ENCODE results near the gene CHRM4. TPM values are rescaled to one million over a fixed set of nuclear protein-coding genes. Genes with fewer than 3 reads are reported as not detected.
A peak's percentile ranks its signal among the peaks of the same experiment; 100 is the strongest.

The CHRM4 gene
- total RNA-seq, 2 donors from 2014 or later: 2.8 TPM; not detected in 1

- WGBS: 89% methylated on average over 12 of the region's 12 CpGs
- intact Hi-C loops (cut with DNase I): no loop called here
- Histone ChIP-seq H3K36me3 (no peaks in the 10 kb centered on the region), H3K27ac (no peak overlapping the region), H3K4me3 (no peak overlapping the region), H3K9me3 (no peaks in the 10 kb centered on the region), H3K27me3 (replicated peaks; ENCODE audit: insufficient read depth) (peaks cover 1% of the 10 kb centered on the region), H3K4me1 (replicated peaks) (peaks cover 7% of the 10 kb centered on the region)
- no peak for DNase-seq (ENCODE audit: low spot score)
- TF ChIP-seq POLR2A (IDR thresholded peaks at IDR 0.05) (no peak), POLR2AphosphoS5 (IDR thresholded peaks at IDR 0.05) (no peak)
- TF ChIP-seq, protein P1, sequence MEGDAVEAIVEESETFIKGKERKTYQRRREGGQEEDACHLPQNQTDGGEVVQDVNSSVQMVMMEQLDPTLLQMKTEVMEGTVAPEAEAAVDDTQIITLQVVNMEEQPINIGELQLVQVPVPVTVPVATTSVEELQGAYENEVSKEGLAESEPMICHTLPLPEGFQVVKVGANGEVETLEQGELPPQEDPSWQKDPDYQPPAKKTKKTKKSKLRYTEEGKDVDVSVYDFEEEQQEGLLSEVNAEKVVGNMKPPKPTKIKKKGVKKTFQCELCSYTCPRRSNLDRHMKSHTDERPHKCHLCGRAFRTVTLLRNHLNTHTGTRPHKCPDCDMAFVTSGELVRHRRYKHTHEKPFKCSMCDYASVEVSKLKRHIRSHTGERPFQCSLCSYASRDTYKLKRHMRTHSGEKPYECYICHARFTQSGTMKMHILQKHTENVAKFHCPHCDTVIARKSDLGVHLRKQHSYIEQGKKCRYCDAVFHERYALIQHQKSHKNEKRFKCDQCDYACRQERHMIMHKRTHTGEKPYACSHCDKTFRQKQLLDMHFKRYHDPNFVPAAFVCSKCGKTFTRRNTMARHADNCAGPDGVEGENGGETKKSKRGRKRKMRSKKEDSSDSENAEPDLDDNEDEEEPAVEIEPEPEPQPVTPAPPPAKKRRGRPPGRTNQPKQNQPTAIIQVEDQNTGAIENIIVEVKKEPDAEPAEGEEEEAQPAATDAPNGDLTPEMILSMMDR (IDR thresholded peaks at IDR 0.05): no peak
Measured at GRCh38 chr11:46383974-46384701, 7.4 kb downstream of the CHRM4 start.

- H3K36me3 ChIP-seq: no peaks in the 10 kb centered on the region
- no peak overlapping the region for H3K27ac ChIP-seq
- no peaks in the 10 kb centered on the region for H3K9me3 ChIP-seq
- no peak for TF ChIP-seq POLR2AphosphoS5 (IDR thresholded peaks at IDR 0.05)
- TF ChIP-seq, protein P1 (IDR thresholded peaks at IDR 0.05): no peak
- no peak for TF ChIP-seq POLR2A (IDR thresholded peaks at IDR 0.05)
- intact Hi-C loops (cut with DNase I): no loop called here
- WGBS: 80% methylated on average over 7 of the region's 7 CpGs
- peaks cover 1% of the 10 kb centered on the region for H3K27me3 ChIP-seq (replicated peaks; ENCODE audit: insufficient read depth)
- no peak for DNase-seq (ENCODE audit: low spot score)
- no peak overlapping the region for H3K4me3 ChIP-seq
- H3K4me1 ChIP-seq (replicated peaks): peaks cover 7% of the 10 kb centered on the region
Measured at GRCh38 chr11:46383404-46383758, 8.2 kb downstream of the CHRM4 start.

DNA sequence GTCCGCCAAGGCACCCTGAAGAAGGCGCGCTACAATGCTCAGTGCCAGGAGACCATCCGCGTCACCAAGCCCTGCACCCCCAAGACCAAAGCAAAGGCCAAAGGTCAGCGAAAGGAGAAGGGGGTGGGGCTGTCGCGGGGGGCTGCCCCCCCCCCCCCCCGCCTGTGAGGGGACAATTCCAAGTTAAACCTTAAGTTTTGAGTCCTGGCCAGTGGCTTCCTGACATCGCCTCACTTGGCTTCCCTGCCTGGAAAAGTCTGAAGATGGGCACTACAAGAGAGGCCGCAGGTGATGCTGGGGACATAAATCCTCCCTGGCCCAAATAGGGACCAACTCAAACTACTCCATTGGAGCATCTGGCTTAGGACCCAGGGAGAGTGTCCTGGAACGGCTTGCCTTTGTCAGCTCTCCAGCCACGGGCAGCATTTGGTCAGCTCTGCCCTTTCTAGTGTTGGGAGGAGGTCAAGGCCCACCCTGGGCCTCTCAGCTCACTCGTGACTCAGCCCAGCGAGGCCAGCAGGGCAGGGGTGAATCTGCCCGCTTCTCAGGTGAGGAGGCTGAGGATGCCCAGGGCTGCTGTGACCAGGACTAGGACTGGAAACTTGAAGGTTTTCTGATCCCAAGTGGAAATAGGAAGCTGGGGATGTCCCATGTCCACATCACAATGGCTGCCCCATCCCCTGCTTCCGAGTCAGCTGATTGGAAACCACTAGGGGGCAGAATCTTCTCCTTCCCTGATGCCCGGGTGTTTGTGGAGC, 8.8 kb downstream of the CHRM4 start:
- DNase-seq (ENCODE audit: low spot score): no peak
- Histone ChIP-seq H3K4me1 (replicated peaks) (peaks cover 7% of the 10 kb centered on the region), H3K9me3 (no peaks in the 10 kb centered on the region), H3K4me3 (no peak overlapping the region), H3K27ac (no peak overlapping the region), H3K36me3 (no peaks in the 10 kb centered on the region), H3K27me3 (replicated peaks; ENCODE audit: insufficient read depth) (no peaks in the 10 kb centered on the region)
- 31% methylated on average over 18 of the region's 18 CpGs for WGBS
- intact Hi-C loops (cut with DNase I): no loop called here
- TF ChIP-seq POLR2A (IDR thresholded peaks at IDR 0.05) (no peak), POLR2AphosphoS5 (IDR thresholded peaks at IDR 0.05) (no peak)
- TF ChIP-seq, protein P1 (IDR thresholded peaks at IDR 0.05): peak in 3 of 4 experiments; percentile 22 to 54 (median 30)

GRCh38 chr11:46381819-46382645, 9.5 kb downstream of the CHRM4 start:
- WGBS: 1% methylated on average over 54 of the region's 66 CpGs
- intact Hi-C loops (cut with DNase I): no loop called here

More at GRCh38 chr11:46381819-46382645, 9.5 kb downstream of the CHRM4 start:
- TF ChIP-seq POLR2A (IDR thresholded peaks at IDR 0.05) (no peak), POLR2AphosphoS5 (IDR thresholded peaks at IDR 0.05) (no peak)
- TF ChIP-seq, protein P1 (IDR thresholded peaks at IDR 0.05): no peak
- DNase-seq (ENCODE audit: low spot score): no peak
- H3K4me1 ChIP-seq (replicated peaks): peaks cover 7% of the 10 kb centered on the region
- H3K9me3 ChIP-seq: no peaks in the 10 kb centered on the region
- H3K36me3 ChIP-seq: no peaks in the 10 kb centered on the region
- H3K27me3 ChIP-seq (replicated peaks; ENCODE audit: insufficient read depth): no peaks in the 10 kb centered on the region
- H3K4me3 ChIP-seq: peak overlapping the region; percentile 54 to 58
- H3K27ac ChIP-seq: peak overlapping the region; percentile 84 to 86
